ENCODE data around the gene GREM1. TPM values are rescaled to one million over a fixed set of nuclear protein-coding genes. Genes with fewer than 3 reads are reported as not detected.

GREM1 gene
- polyA plus RNA-seq, 1 of the 3 experiments (the other 2 are of a cell fraction) = 23.9 TPM

DNA sequence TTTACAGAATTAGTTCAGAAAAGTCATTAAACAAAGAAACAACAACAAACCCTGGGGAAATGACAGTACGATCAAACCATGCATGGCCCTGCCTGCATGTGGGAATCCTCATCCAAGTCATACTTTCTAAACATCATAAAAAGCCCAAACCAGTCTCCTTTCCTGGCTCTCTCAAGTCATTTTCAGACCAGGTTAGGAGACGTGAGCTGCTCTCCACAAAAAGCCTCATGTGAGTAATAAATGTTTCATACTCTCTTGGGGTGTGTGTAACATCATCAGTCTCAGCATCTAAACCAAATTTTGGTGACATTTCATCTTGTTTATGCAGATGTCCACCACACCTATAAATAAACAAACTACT is 18.9 kb downstream of the GREM1 start (continued):
- TF ChIP-seq, protein P1, sequence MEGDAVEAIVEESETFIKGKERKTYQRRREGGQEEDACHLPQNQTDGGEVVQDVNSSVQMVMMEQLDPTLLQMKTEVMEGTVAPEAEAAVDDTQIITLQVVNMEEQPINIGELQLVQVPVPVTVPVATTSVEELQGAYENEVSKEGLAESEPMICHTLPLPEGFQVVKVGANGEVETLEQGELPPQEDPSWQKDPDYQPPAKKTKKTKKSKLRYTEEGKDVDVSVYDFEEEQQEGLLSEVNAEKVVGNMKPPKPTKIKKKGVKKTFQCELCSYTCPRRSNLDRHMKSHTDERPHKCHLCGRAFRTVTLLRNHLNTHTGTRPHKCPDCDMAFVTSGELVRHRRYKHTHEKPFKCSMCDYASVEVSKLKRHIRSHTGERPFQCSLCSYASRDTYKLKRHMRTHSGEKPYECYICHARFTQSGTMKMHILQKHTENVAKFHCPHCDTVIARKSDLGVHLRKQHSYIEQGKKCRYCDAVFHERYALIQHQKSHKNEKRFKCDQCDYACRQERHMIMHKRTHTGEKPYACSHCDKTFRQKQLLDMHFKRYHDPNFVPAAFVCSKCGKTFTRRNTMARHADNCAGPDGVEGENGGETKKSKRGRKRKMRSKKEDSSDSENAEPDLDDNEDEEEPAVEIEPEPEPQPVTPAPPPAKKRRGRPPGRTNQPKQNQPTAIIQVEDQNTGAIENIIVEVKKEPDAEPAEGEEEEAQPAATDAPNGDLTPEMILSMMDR (IDR thresholded peaks at IDR 0.05) = no peak
- TF ChIP-seq, protein P2, sequence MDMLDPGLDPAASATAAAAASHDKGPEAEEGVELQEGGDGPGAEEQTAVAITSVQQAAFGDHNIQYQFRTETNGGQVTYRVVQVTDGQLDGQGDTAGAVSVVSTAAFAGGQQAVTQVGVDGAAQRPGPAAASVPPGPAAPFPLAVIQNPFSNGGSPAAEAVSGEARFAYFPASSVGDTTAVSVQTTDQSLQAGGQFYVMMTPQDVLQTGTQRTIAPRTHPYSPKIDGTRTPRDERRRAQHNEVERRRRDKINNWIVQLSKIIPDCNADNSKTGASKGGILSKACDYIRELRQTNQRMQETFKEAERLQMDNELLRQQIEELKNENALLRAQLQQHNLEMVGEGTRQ (IDR thresholded peaks at IDR 0.05; ENCODE audit: borderline replicate concordance, low read depth, low read length) = no peak
- TF ChIP-seq, protein P3, sequence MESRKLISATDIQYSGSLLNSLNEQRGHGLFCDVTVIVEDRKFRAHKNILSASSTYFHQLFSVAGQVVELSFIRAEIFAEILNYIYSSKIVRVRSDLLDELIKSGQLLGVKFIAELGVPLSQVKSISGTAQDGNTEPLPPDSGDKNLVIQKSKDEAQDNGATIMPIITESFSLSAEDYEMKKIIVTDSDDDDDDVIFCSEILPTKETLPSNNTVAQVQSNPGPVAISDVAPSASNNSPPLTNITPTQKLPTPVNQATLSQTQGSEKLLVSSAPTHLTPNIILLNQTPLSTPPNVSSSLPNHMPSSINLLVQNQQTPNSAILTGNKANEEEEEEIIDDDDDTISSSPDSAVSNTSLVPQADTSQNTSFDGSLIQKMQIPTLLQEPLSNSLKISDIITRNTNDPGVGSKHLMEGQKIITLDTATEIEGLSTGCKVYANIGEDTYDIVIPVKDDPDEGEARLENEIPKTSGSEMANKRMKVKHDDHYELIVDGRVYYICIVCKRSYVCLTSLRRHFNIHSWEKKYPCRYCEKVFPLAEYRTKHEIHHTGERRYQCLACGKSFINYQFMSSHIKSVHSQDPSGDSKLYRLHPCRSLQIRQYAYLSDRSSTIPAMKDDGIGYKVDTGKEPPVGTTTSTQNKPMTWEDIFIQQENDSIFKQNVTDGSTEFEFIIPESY (IDR thresholded peaks at IDR 0.05; ENCODE audit: borderline replicate concordance, low read depth) = no peak

DNA sequence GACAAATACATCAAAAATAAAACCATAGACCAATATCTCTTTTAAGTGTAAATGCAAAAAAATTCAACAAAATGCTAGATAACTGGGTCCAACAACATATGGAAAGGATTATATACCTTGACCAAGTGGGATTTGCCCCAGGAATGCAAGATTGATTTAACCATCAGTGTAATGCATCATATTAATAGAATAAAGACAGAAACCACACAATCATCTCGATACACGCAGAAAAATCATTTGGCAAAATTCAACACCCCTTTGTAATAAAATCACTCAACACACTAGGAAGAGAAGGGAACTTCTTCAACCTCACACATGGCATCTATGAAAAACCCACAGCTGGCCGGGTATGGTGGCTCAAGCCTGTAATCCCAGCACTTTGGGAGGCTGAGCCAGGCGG is 19.5 kb downstream of the GREM1 start:
- no peaks in the 10 kb centered on the region for H3K9me2 ChIP-seq
- H3K4me3 ChIP-seq (ENCODE audit: low read depth in 2 of 2, low read length in 1 of 2) = no peak overlapping the region
- ChIA-PET CTCF (interaction anchor here (0.6 kb wide), 1 partner anchor 38 kb away, joined by 3 read pairs; no protein-coding TSS in a partner anchor), POLR2A (no interaction called here)
- H3K27ac ChIP-seq (ENCODE audit: low read depth in 2 of 2, low read length in 1 of 2) = no peak overlapping the region
- peaks cover 98% of the 10 kb centered on the region for H3F3A ChIP-seq (replicated peaks; ENCODE audit: insufficient read depth)
- H3K4me1 ChIP-seq (ENCODE audit: control insufficient read depth in 1 of 2, insufficient read depth in 2 of 2, low read depth in 1 of 2, low read length in 1 of 2) = no peaks in the 10 kb centered on the region
- WGBS (ENCODE audit: low lambda C conversion rate) = 86% methylated on average over 4 of the region's 4 CpGs
- H3K27me3 ChIP-seq (ENCODE audit: insufficient read depth) = no peaks in the 10 kb centered on the region
- peaks cover under 1% of the 10 kb centered on the region; the same call in 1 of the 2 replicates for H4K20me1 ChIP-seq (ENCODE audit: insufficient read depth)
- H3K9ac ChIP-seq = no peak overlapping the region
- peaks cover 3 to 46% of the 10 kb centered on the region in 2 experiments for H3K36me3 ChIP-seq (replicated peaks in 1 of 2; ENCODE audit: control insufficient read depth in 1 of 2, insufficient read depth in 2 of 2, low read length in 1 of 2)
- no peak for TF ChIP-seq JUND (IDR thresholded peaks at IDR 0.05)
- TF ChIP-seq CHD2 (IDR thresholded peaks at IDR 0.05; ENCODE audit: low read length, partially characterized antibody) = no peak
- no peak for TF ChIP-seq NFIC (IDR thresholded peaks at IDR 0.05; ENCODE audit: borderline replicate concordance)
- TF ChIP-seq NRF1 (IDR thresholded peaks at IDR 0.05; ENCODE audit: low read depth, low read length) = no peak
- TF ChIP-seq, protein P4, sequence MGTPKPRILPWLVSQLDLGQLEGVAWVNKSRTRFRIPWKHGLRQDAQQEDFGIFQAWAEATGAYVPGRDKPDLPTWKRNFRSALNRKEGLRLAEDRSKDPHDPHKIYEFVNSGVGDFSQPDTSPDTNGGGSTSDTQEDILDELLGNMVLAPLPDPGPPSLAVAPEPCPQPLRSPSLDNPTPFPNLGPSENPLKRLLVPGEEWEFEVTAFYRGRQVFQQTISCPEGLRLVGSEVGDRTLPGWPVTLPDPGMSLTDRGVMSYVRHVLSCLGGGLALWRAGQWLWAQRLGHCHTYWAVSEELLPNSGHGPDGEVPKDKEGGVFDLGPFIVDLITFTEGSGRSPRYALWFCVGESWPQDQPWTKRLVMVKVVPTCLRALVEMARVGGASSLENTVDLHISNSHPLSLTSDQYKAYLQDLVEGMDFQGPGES (IDR thresholded peaks at IDR 0.05; ENCODE audit: low read depth, low read length) = no peak
- no peak for TF ChIP-seq EP300 (IDR thresholded peaks at IDR 0.05; ENCODE audit: borderline replicate concordance in 1 of 2, low read depth in 1 of 2, low read length in 1 of 2)
- no peak overlapping the region for H2AFZ ChIP-seq (ENCODE audit: low read depth)
- H3K9me3 ChIP-seq = no peaks in the 10 kb centered on the region
- DNase-seq = no peak
- peaks cover 3% of the 10 kb centered on the region; the same call in 1 of the 2 replicates for H3K79me2 ChIP-seq (ENCODE audit: insufficient read depth)
- H3K4me2 ChIP-seq = no peak overlapping the region

Data from SK-N-SH (cell line).